Fibroblast of lung (primary cell): ENCODE results near the gene S100A10. TPM values are rescaled to one million over a fixed set of nuclear protein-coding genes. Genes with fewer than 3 reads are reported as not detected.
A peak's percentile ranks its signal among the peaks of the same experiment; 100 is the strongest.

Source experiments
- DNase-seq, 2 donors: peaks; one replicate each; pipeline versions ENCODE4 v3.0.0 to v3.0.0-alpha.2; 2010; ENCODE audit warnings: low read depth in 2 of 2
- H2AFZ ChIP-seq: 2 replicates; pipeline ENCODE4 v1.5.1; 2012; ENCODE audit warnings: low read length, control low read depth, inconsistent platforms
- H3K27ac ChIP-seq: 2 replicates; pipeline ENCODE4 v1.5.1; 2011; ENCODE audit warnings: low read length, control low read depth; ENCODE audit not compliant: insufficient read depth
- H3K27me3 ChIP-seq: 2 replicates; pipeline ENCODE4 v1.5.1; 2011; ENCODE audit warnings: mild to moderate bottlenecking, low read length; ENCODE audit not compliant: control insufficient read depth, insufficient read depth
- H3K36me3 ChIP-seq: 2 replicates; pipeline ENCODE4 v1.5.1; 2011; ENCODE audit warnings: low read length; ENCODE audit not compliant: control insufficient read depth, insufficient read depth
- H3K4me1 ChIP-seq: 2 replicates; pipeline ENCODE4 v1.5.1; 2011; ENCODE audit warnings: low read length; ENCODE audit not compliant: control insufficient read depth, insufficient read depth; ENCODE audit errors: extremely low read depth
- H3K4me2 ChIP-seq: 2 replicates; pipeline ENCODE4 v1.5.1; 2011; ENCODE audit warnings: low read length, control low read depth; ENCODE audit not compliant: insufficient read depth; ENCODE audit errors: extremely low read depth
- H3K4me3 ChIP-seq, 4 experiments: fragments of 200-600 bp in 1 of 4; sonication (generic) in 1 of 4; replicated peaks in 1 of 4; 2 replicates each; pipeline ENCODE4 v1.5.1; 2011 to 2016; ENCODE audit warnings: low read length in 4 of 4, low read depth in 3 of 4, mild to moderate bottlenecking in 3 of 4, control low read depth in 2 of 4, inconsistent platforms in 1 of 4, mixed read lengths in 1 of 4; ENCODE audit not compliant: insufficient read depth in 1 of 4; ENCODE audit errors: control extremely low read depth in 1 of 4
- H3K79me2 ChIP-seq: 2 replicates; pipeline ENCODE4 v1.5.1; 2012; ENCODE audit warnings: mild to moderate bottlenecking, low read length, inconsistent platforms; ENCODE audit not compliant: control insufficient read depth, insufficient read depth
- H3K9ac ChIP-seq: 2 replicates; pipeline ENCODE4 v1.5.1; 2011; ENCODE audit warnings: mild to moderate bottlenecking, low read length, control low read depth; ENCODE audit not compliant: insufficient read depth
- H3K9me3 ChIP-seq: 2 replicates; pipeline ENCODE4 v1.5.1; 2012; ENCODE audit warnings: low read depth, low read length; ENCODE audit not compliant: control insufficient read depth, insufficient read depth
- H4K20me1 ChIP-seq: 2 replicates; pipeline ENCODE4 v1.5.1; 2011; ENCODE audit warnings: low read length; ENCODE audit not compliant: control insufficient read depth, insufficient read depth; ENCODE audit errors: extremely low read depth
- EZH2 ChIP-seq: IDR thresholded peaks from 2 replicates; pipeline ENCODE4 v1.5.1; 2012; ENCODE audit warnings: low read length, control low read depth, mild to moderate bottlenecking; ENCODE audit errors: missing control alignments
- polyA plus RNA-seq, 2 donors: library from polyadenylated mRNA; depleted of rRNA in 1 of 2; stranded (reverse) in 1 of 2; unstranded in 1 of 2; fragments of >200 nt; gene quantifications; 2 replicates each; pipeline ENCODE4 v1.2.1, GENCODE V29; 2011 to 2012; ENCODE audit warnings: missing spikeins in 1 of 2
- total RNA-seq: library from RNA; depleted of rRNA; stranded (reverse); fragments of >200 nt; gene quantifications from 2 replicates; pipeline ENCODE4 v1.2.1, GENCODE V29; 2014
- TF ChIP-seq, protein P1 (sequence below), 2 donors: IDR thresholded peaks in 1 of 2; conservative IDR thresholded peaks in 1 of 2; 1 replicate in 1 of 2; 2 replicates in 1 of 2; pipeline ENCODE4 v1.5.1; 2011 to 2012; ENCODE audit warnings: low read length in 2 of 2, control low read depth in 1 of 2, inconsistent platforms in 1 of 2, low read depth in 1 of 2, mild to moderate bottlenecking in 1 of 2

S100A10 gene
- total and polyA plus RNA-seq, 2 donors (not counting 1 experiment from before 2014, with no cell fraction given) = 141 to 750 TPM

DNA sequence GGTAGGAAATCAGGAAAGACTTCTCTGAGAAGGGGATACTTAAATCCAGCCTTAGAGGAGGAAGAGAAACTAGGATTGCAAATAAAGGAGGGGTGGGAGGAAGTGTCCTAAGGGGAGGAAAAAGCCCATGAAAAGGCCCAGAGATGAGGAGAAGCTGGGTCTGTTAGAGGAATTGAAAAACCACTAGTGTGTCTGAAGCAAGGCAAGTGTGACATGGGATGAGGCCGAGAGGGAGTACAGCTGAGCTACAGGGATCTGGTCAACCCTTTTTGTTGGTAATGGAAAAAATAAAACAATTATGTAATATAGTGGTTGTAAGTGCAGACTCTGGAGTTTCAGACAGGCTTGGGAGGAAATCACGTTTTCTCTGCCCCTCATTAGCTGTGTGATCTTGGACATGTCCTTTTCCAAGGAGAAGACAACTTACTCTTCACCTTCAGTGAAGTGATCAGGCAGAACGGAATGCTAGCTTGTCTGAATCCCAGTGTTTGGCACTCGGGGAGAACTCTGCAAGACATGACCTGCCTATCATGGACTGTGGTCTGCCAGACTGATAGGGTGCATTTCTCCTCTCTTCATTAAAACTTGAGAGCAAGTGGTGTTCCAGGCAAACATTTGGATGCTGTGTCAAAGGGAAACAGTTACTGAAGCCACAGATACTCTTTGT, 7.4 kb upstream of the S100A10 start:
- no peak for DNase-seq
- Histone ChIP-seq H3K4me1 (peaks cover 11% of the 10 kb centered on the region), H3K36me3 (no peaks in the 10 kb centered on the region), H3K4me3 (no peak overlapping the region), H4K20me1 (no peaks in the 10 kb centered on the region), H3K9me3 (no peaks in the 10 kb centered on the region), H3K9ac (no peak overlapping the region), H3K27ac (peak overlapping the region; percentile 26), H3K27me3 (peaks cover 19% of the 10 kb centered on the region), H3K4me2 (peak overlapping the region; percentile 4), H2AFZ (peak overlapping the region; percentile 47), H3K79me2 (no peaks in the 10 kb centered on the region)
- TF ChIP-seq, protein P1, sequence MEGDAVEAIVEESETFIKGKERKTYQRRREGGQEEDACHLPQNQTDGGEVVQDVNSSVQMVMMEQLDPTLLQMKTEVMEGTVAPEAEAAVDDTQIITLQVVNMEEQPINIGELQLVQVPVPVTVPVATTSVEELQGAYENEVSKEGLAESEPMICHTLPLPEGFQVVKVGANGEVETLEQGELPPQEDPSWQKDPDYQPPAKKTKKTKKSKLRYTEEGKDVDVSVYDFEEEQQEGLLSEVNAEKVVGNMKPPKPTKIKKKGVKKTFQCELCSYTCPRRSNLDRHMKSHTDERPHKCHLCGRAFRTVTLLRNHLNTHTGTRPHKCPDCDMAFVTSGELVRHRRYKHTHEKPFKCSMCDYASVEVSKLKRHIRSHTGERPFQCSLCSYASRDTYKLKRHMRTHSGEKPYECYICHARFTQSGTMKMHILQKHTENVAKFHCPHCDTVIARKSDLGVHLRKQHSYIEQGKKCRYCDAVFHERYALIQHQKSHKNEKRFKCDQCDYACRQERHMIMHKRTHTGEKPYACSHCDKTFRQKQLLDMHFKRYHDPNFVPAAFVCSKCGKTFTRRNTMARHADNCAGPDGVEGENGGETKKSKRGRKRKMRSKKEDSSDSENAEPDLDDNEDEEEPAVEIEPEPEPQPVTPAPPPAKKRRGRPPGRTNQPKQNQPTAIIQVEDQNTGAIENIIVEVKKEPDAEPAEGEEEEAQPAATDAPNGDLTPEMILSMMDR (conservative IDR thresholded peaks at IDR 0.05 in 1 of 2, IDR thresholded peaks at IDR 0.05 in 1 of 2; ENCODE audit: low read depth in 1 of 2, low read length in 2 of 2) = no peak
- no peak for TF ChIP-seq EZH2

DNA sequence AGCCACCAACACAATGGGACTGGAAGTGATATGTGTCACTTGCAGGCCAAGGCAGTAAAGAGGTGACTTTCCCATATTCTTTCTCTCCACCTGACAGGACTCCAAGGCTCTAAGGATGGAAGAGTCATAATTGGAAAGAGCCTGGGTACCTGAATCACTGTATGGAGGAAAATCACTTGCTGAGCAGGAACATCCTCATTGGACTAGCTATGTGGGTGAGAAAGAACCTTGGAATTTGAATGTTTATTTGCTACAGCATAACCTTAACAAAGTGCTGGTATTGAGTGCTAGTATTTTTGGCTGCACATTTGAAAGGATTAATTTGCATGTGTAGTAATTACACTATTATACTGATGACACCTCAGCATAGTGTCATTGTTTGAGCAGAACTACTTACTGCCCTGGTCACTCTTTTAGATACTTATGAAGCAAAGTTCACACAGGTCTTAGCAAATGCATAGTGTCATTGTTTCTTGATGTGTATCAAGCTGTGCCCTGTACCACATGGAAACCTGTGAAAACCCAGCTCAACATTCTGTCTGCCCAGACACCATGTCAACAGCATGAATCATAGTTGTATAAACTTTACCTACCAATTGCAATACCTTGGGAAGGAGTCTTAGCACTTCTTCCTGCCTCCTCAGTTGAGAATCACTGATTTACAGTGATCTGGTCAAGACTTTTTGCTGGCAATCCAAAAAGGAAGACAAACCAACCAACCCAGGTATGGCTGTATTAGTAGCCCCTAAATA, 5.1 kb upstream of the S100A10 start:
- H3K4me1 ChIP-seq = peaks cover 18% of the 10 kb centered on the region
- H3K27me3 ChIP-seq = peaks cover 8% of the 10 kb centered on the region
- H2AFZ ChIP-seq = no peak overlapping the region
- TF ChIP-seq EZH2 = no peak
- TF ChIP-seq, protein P1 (conservative IDR thresholded peaks at IDR 0.05 in 1 of 2, IDR thresholded peaks at IDR 0.05 in 1 of 2; ENCODE audit: low read depth in 1 of 2, low read length in 2 of 2) = no peak
- no peak overlapping the region for H3K4me3 ChIP-seq
- H3K79me2 ChIP-seq = no peaks in the 10 kb centered on the region
- H3K36me3 ChIP-seq = no peaks in the 10 kb centered on the region
- H3K9me3 ChIP-seq = no peaks in the 10 kb centered on the region
- no peak overlapping the region for H3K4me2 ChIP-seq
- H3K27ac ChIP-seq = no peak overlapping the region
- no peak overlapping the region for H3K9ac ChIP-seq
- no peaks in the 10 kb centered on the region for H4K20me1 ChIP-seq
- DNase-seq = no peak

DNA sequence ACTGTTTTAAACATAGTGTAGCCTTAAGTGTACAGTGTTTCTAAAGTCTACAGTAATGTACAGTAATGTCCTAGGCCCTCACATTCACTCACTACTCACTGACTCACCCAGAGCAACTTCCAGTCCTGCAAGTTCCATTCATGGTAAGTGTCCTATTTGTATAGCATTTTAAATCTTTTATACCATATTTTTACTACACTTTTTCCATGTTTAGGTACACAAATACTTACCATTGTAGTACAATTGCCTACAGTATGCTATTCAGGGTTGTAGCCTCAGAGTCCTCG, 3.6 kb upstream of the S100A10 start:
- Histone ChIP-seq H3K4me3 (no peak overlapping the region), H3K4me2 (no peak overlapping the region), H3K9me3 (no peaks in the 10 kb centered on the region), H3K27me3 (no peaks in the 10 kb centered on the region), H2AFZ (no peak overlapping the region), H4K20me1 (no peaks in the 10 kb centered on the region), H3K36me3 (no peaks in the 10 kb centered on the region), H3K4me1 (peaks cover 17% of the 10 kb centered on the region), H3K9ac (no peak overlapping the region), H3K79me2 (peaks cover 13% of the 10 kb centered on the region), H3K27ac (no peak overlapping the region)
- no peak for DNase-seq
- TF ChIP-seq EZH2 = no peak
- TF ChIP-seq, protein P1 (conservative IDR thresholded peaks at IDR 0.05 in 1 of 2, IDR thresholded peaks at IDR 0.05 in 1 of 2; ENCODE audit: low read depth in 1 of 2, low read length in 2 of 2) = no peak
